ENCODE results near the gene TICAM1. TPM values are rescaled to one million over a fixed set of nuclear protein-coding genes. Genes with fewer than 3 reads are reported as not detected.

The TICAM1 gene
- total RNA-seq, 1 experiment from 2014 or later: 7.0 TPM

DNA sequence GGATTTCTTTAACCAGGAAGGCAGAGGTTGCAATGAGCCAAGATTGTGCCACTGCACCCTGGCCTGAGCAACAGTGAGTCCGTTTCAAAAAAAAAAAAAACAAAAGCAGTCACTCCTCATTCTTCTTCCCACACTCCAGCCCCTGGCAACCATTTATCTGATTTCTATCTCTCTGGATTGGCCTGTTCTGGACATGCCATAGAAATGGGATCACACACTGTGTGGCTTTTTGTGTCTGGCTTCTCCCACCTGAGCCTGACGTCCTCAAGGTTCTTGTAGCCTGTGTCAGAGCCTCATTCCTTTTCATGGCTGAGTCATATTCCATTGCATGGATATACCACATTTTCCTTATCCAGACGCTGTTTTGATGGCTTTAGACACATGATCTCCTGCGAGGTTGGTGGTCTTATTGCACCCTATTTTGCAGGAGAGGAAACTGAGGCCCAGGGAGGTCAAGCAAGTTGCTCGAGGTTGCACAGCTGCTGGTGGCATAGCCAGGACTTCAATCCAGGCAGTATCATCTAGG lies 55.8 kb downstream of the TICAM1 start:
- intact Hi-C loops (cut with micrococcal nuclease; ENCODE audit: unreplicated experiment): no loop called here
- no peak for DNase-seq (ENCODE audit: low spot score)
- Histone ChIP-seq H3K27ac (ENCODE audit: low read depth, low read length, poor library complexity, severe bottlenecking) (no peak overlapping the region), H3K4me3 (ENCODE audit: low read depth, low read length, poor library complexity, severe bottlenecking) (no peak overlapping the region), H3K27me3 (replicated peaks; ENCODE audit: insufficient read depth, low read depth, low read length, poor library complexity) (peaks cover 34% of the 10 kb centered on the region), H3K9me3 (ENCODE audit: low read depth, low read length, poor library complexity, severe bottlenecking) (no peaks in the 10 kb centered on the region), H3K4me1 (ENCODE audit: insufficient read depth, low read length, poor library complexity, severe bottlenecking) (no peaks in the 10 kb centered on the region), H3K36me3 (ENCODE audit: insufficient read depth, low read length, poor library complexity, severe bottlenecking) (no peaks in the 10 kb centered on the region)
- BruUV-seq (replicated peaks): no TSS peak
- TF ChIP-seq CTCF (conservative IDR thresholded peaks at IDR 0.05; ENCODE audit: low read depth, low read length) (no peak), EZH2 (IDR thresholded peaks at IDR 0.05; ENCODE audit: borderline replicate concordance, low read depth, low read length, poor library complexity, severe bottlenecking) (no peak)
- CTCF ChIA-PET: no interaction called here
- POLR2A ChIA-PET (ENCODE audit: low non-redundant PET): no interaction called here

DNA sequence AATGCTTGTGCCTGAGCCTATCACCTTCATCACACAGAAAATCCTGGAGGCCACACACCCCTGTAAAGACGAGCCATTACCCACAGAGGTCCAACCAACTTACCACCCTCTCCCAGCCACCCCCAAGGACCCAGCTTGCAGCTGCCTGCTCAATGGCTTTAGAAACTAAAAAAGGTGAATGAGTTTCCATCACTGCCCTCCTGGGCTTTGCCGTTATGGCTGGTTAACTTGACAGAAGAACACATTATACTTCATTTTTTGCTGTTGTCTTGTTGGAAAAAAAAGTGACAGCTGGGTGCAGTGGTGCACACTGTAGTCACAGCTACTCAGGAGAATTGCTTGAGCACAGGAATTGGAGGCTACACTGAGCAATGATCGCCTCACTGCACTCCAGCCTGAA lies 57.4 kb downstream of the TICAM1 start:
- Histone ChIP-seq H3K4me1 (ENCODE audit: insufficient read depth, low read length, poor library complexity, severe bottlenecking) (no peaks in the 10 kb centered on the region), H3K36me3 (ENCODE audit: insufficient read depth, low read length, poor library complexity, severe bottlenecking) (no peaks in the 10 kb centered on the region), H3K27ac (ENCODE audit: low read depth, low read length, poor library complexity, severe bottlenecking) (no peak overlapping the region), H3K27me3 (replicated peaks; ENCODE audit: insufficient read depth, low read depth, low read length, poor library complexity) (peaks cover 34% of the 10 kb centered on the region), H3K9me3 (ENCODE audit: low read depth, low read length, poor library complexity, severe bottlenecking) (no peaks in the 10 kb centered on the region), H3K4me3 (ENCODE audit: low read depth, low read length, poor library complexity, severe bottlenecking) (no peak overlapping the region)
- CTCF ChIA-PET: no interaction called here
- no peak for DNase-seq (ENCODE audit: low spot score)
- intact Hi-C loops (cut with micrococcal nuclease; ENCODE audit: unreplicated experiment): no loop called here
- POLR2A ChIA-PET (ENCODE audit: low non-redundant PET): no interaction called here
- BruUV-seq (replicated peaks): no TSS peak
- TF ChIP-seq CTCF (conservative IDR thresholded peaks at IDR 0.05; ENCODE audit: low read depth, low read length) (no peak), EZH2 (IDR thresholded peaks at IDR 0.05; ENCODE audit: borderline replicate concordance, low read depth, low read length, poor library complexity, severe bottlenecking) (no peak)

GRCh38 chr19:4773047-4773640 lies 58.4 kb downstream of the TICAM1 start:
- Histone ChIP-seq H3K36me3 (ENCODE audit: insufficient read depth, low read length, poor library complexity, severe bottlenecking) (no peaks in the 10 kb centered on the region), H3K27me3 (replicated peaks; ENCODE audit: insufficient read depth, low read depth, low read length, poor library complexity) (peaks cover 31% of the 10 kb centered on the region), H3K9me3 (ENCODE audit: low read depth, low read length, poor library complexity, severe bottlenecking) (no peaks in the 10 kb centered on the region), H3K4me1 (ENCODE audit: insufficient read depth, low read length, poor library complexity, severe bottlenecking) (no peaks in the 10 kb centered on the region), H3K27ac (ENCODE audit: low read depth, low read length, poor library complexity, severe bottlenecking) (no peak overlapping the region), H3K4me3 (ENCODE audit: low read depth, low read length, poor library complexity, severe bottlenecking) (no peak overlapping the region)
- DNase-seq (ENCODE audit: low spot score): no peak
- ChIA-PET CTCF (no interaction called here), POLR2A (ENCODE audit: low non-redundant PET) (no interaction called here)
- BruUV-seq (replicated peaks): no TSS peak
- intact Hi-C loops (cut with micrococcal nuclease; ENCODE audit: unreplicated experiment): no loop called here
- TF ChIP-seq CTCF (conservative IDR thresholded peaks at IDR 0.05; ENCODE audit: low read depth, low read length) (no peak), EZH2 (IDR thresholded peaks at IDR 0.05; ENCODE audit: borderline replicate concordance, low read depth, low read length, poor library complexity, severe bottlenecking) (no peak)
